NB4 (cell line): ENCODE results near the gene DDC.
A peak's percentile ranks its signal among the peaks of the same experiment; 100 is the strongest.

Experiments used
- MYC ChIP-seq: IDR thresholded peaks from 2 replicates; pipeline ENCODE4 v1.6.1; 2011; ENCODE audit warnings: low read depth, low read length
- POLR2A ChIP-seq: IDR thresholded peaks from 2 replicates; pipeline ENCODE4 v1.6.1; 2011; ENCODE audit warnings: mild to moderate bottlenecking; ENCODE audit not compliant: insufficient read length; ENCODE audit errors: extremely low read depth
- TF ChIP-seq, protein P1 (sequence below): IDR thresholded peaks from one replicate; pipeline ENCODE4 v1.5.1; 2012; ENCODE audit warnings: low read depth, low read length
- TF ChIP-seq, protein P2 (sequence below): IDR thresholded peaks from 2 replicates; pipeline ENCODE4 v1.6.1; 2011; ENCODE audit warnings: low read depth, low read length

DNA sequence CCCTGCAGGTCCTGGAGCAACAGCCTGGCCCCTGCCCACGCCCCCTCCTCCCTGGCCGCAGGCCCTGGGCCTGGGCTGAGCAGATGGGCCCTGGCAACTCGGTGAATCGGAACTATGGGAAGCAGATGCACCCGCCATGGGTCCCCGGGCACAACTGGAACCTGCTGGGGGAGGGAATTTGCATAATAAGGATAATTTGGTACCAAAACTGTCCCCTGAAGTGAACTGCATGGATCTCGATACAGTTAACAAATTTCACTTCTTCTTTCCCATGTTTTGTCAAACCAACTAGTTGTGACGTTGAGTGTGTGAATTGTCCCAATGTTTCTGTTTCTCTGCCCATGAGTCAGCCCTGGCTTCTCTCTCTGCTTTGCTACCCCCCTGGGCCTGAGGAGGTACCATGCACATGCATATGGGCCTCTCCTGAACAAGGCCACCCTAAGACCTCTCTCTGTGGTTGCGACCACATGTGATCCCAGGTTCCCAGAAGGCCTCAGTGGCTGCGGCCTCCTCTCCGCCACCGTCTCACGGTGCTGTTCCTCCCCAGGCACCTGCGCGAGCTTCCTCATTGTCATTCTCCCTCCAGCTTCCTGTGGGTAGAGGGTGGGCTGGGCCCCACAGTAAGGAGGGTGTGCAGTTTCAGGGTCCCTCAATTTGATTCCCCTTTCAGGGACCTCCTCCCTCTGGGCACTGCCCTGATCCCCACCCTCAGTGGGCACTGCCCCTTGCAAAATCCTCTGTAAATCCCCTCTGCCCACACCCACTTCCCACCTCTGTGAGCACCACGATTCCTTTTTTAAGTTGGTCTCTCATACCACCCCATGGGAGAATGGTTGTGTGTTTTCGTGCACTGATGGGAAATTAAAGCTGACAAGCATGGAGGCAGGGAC lies 155.1 kb downstream of the DDC start:
- TF ChIP-seq, protein P1, sequence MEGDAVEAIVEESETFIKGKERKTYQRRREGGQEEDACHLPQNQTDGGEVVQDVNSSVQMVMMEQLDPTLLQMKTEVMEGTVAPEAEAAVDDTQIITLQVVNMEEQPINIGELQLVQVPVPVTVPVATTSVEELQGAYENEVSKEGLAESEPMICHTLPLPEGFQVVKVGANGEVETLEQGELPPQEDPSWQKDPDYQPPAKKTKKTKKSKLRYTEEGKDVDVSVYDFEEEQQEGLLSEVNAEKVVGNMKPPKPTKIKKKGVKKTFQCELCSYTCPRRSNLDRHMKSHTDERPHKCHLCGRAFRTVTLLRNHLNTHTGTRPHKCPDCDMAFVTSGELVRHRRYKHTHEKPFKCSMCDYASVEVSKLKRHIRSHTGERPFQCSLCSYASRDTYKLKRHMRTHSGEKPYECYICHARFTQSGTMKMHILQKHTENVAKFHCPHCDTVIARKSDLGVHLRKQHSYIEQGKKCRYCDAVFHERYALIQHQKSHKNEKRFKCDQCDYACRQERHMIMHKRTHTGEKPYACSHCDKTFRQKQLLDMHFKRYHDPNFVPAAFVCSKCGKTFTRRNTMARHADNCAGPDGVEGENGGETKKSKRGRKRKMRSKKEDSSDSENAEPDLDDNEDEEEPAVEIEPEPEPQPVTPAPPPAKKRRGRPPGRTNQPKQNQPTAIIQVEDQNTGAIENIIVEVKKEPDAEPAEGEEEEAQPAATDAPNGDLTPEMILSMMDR, result no peak
- TF ChIP-seq MYC (peak; percentile 68), POLR2A (no peak)
- TF ChIP-seq, protein P2, sequence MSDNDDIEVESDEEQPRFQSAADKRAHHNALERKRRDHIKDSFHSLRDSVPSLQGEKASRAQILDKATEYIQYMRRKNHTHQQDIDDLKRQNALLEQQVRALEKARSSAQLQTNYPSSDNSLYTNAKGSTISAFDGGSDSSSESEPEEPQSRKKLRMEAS, result peak; percentile 52
